BE2C (cell line): ENCODE measurements around the gene P2RX3.

ENCODE experiments used
- DNase-seq: peaks from one replicate; pipeline ENCODE4 v3.0.0-alpha.2; 2020
- H3K27me3 ChIP-seq: fragments of 250-450 bp; sonication (Bioruptor Pico); 2 replicates; pipeline ENCODE4 v1.5.1; 2020; ENCODE audit warnings: mild to moderate bottlenecking
- H3K36me3 ChIP-seq: fragments of 250-450 bp; sonication (Bioruptor Pico); 2 replicates; pipeline ENCODE4 v1.5.1; 2020; ENCODE audit warnings: mild to moderate bottlenecking
- H3K4me1 ChIP-seq: fragments of 250-450 bp; sonication (Bioruptor Pico); 2 replicates; pipeline ENCODE4 v1.5.1; 2020
- H3K4me3 ChIP-seq: 2 replicates; pipeline ENCODE4 v1.5.1; 2011; ENCODE audit warnings: low read depth, low read length
- H3K9me3 ChIP-seq: fragments of 250-450 bp; sonication (Bioruptor Pico); 2 replicates; pipeline ENCODE4 v1.5.1; 2020
- CTCF ChIP-seq: IDR thresholded peaks from 2 replicates; pipeline ENCODE4 v1.5.1; 2012; ENCODE audit warnings: mild to moderate bottlenecking, low read depth, low read length

Gene P2RX3

DNA sequence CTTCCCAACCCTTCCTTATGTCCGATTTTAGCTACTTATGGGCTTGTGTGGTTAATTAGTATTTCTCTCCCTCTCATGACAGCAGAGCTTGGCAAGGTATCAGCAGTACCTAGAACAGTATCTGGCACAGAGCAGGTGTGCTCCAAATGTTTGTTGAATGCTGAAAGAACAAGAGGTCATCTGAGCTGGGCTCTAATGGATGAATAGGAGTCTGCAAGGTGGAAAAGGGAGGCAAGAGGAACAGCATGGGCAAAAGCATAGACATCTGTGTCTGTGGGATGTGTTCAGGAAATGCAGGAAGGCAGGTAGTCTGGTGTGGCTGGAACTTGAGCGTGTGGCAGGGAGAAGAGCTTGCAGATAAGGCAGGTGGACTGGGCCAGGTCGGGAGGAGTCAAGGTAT is 23.8 kb downstream of the P2RX3 start:
- DNase-seq, result no peak
- TF ChIP-seq CTCF, result no peak
- Histone ChIP-seq H3K4me1 (no peaks in the 10 kb centered on the region), H3K4me3 (no peak overlapping the region), H3K36me3 (no peaks in the 10 kb centered on the region), H3K27me3 (no peaks in the 10 kb centered on the region), H3K9me3 (no peaks in the 10 kb centered on the region)

DNA sequence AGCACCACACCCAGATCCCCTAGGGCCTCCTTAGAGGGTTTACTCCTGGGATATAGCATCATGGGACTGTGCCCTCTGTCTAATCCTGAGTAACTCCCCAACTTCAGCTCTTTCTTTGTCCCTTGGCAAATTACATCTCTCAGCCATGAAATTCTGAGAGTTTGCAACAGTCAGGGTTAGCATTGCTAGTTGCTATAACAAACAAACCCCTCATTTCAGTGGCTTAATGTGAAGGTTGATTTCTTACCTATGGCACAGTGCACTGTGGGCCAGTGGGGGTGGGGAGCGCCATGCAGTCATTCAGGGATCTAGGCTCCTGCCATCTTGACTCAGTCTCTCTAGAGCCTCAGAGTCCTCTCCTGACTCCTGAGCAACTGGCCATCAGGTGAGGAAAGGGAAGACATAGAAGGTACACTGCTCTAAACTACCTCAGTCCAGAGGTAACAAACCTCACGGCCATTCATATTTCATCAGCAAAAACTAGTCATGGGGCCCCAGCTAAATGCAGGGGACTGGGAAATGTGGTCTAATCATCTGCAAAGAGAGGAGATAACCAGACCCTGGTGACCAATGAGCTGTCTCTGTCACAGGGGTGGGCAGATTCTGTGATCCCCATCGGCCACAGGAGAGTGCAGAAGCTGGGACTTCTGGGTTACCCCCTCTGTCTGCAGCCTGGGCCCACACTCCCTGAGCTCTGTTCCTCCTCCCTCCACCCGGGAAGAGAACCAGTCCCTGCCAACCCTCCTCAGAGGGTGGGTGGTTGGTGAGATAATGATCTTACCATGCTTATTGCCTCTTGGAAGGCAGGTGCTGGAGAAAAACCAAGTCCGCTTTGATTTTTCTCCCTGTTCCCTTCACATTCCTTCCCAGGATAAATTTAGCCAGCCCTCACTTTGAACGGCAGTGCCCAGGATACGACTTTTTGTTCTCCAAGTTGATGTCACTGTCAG is 25.3 kb downstream of the P2RX3 start:
- Histone ChIP-seq H3K36me3 (no peaks in the 10 kb centered on the region), H3K4me3 (no peak overlapping the region), H3K4me1 (no peaks in the 10 kb centered on the region), H3K27me3 (no peaks in the 10 kb centered on the region), H3K9me3 (no peaks in the 10 kb centered on the region)
- DNase-seq, result no peak
- TF ChIP-seq CTCF, result no peak

GRCh38 chr11:57364851-57365660 is 26.9 kb downstream of the P2RX3 start:
- Histone ChIP-seq H3K9me3 (no peaks in the 10 kb centered on the region), H3K27me3 (no peaks in the 10 kb centered on the region), H3K4me1 (no peaks in the 10 kb centered on the region), H3K36me3 (no peaks in the 10 kb centered on the region), H3K4me3 (no peak overlapping the region)
- DNase-seq, result no peak
- TF ChIP-seq CTCF, result no peak

DNA sequence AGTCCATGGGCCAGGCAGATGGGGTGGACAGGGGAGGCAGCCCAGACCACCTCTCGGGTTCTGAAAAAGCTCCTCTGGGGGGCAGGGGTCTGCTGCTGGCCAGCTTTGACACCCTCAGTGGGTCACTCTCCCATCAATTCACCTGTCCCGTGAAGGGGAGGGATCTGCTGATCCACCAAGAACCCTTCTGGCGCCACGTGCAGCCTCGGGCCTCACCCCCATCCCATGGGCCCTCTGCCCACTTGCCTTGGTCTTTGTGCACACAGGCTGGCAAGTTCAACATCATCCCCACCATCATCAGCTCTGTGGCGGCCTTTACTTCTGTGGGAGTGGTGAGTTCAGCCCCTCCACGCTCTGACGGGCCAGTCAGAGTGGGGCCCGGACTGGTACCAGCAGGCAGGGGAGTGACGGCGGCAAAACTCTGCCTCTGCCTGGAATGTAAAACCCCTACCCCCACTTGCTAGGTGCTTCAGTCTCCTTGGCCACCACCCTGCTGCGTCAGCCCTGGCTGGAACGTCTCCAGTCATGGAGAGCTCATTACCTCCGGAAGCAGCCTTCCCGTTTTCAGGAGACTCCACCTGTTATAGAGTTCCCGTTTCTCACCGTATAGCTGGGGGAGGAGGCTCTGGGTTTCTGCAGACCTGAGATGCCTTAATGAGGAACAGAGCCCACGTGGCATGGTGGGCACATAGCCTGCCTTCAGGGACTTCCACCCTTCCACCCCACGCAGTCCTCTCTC is 30.1 kb downstream of the P2RX3 start:
- Histone ChIP-seq H3K4me1 (no peaks in the 10 kb centered on the region), H3K27me3 (no peaks in the 10 kb centered on the region), H3K4me3 (no peak overlapping the region), H3K36me3 (no peaks in the 10 kb centered on the region), H3K9me3 (no peaks in the 10 kb centered on the region)
- no peak for TF ChIP-seq CTCF
- DNase-seq, result no peak

GRCh38 chr11:57368845-57369232 is 30.7 kb downstream of the P2RX3 start:
- Histone ChIP-seq H3K4me3 (no peak overlapping the region), H3K9me3 (no peaks in the 10 kb centered on the region), H3K27me3 (no peaks in the 10 kb centered on the region), H3K4me1 (no peaks in the 10 kb centered on the region), H3K36me3 (no peaks in the 10 kb centered on the region)
- DNase-seq, result no peak
- TF ChIP-seq CTCF, result no peak
